Adipose tissue (tissue), 3 donors: ENCODE measurements around the gene CEP76. TPM values are rescaled to one million over a fixed set of nuclear protein-coding genes. Genes with fewer than 3 reads are reported as not detected.

Experiments
- H3K27ac ChIP-seq: one replicate; pipeline ENCODE4 v1.5.1; 2013; ENCODE audit warnings: low read depth, low read length
- WGBS, 3 donors: extraction: QIAGEN DNeasy Blood & Tissue Kit; methylation state at CpG; one replicate each; pipeline ENCODE4 v1.1.7; 2013; 5-methylcytosine and 5-hydroxymethylcytosine counted together
- polyA plus RNA-seq, 3 donors: library from polyadenylated mRNA; stranded (reverse); fragments of 200-250 nt; gene quantifications; one replicate each; pipeline ENCODE4 v1.2.3, GENCODE V29; 2013
- donor health status: healthy with polysubstance abuse.
- donor health status: Bipolar disorder and iron deficiency.
- donor health status: healthy.

CEP76 gene
- 1 to 10 TPM; 2.3 to 3.2 (median 2.9) TPM for polyA plus RNA-seq

- 0 to 1% (median 1%) methylated on average over 70 to 89 of the region's 89 CpGs for WGBS, 3 donors
- H3K27ac ChIP-seq, result peak within 1 kb of the TSS; percentile 97
These were observed at the start of gene CEP76, which contains the start of gene PSMG2 for GRCh38 chr18:12702221-12703095. Gene CEP76, minus strand, starts transcription at chr18:12702723. Its CDS starts 175 bp downstream, at chr18:12702548. Gene PSMG2, plus strand, starts transcription at chr18:12703042. Its CDS starts 66 bp downstream, at chr18:12703108.

- H3K27ac ChIP-seq, result no peak overlapping the region
- 64 to 75% (median 70%) methylated on average over 4 of the region's 4 CpGs for WGBS, 3 donors
These were observed 49.4 kb upstream of the CEP76 start for GRCh38 chr18:12751891-12752290.

GRCh38 chr18:12751503-12751884 lies 49.0 kb upstream of the CEP76 start:
- 76 to 90% (median 87%) methylated on average over 5 of the region's 5 CpGs for whole genome bisulfite sequencing, 3 donors

GRCh38 chr18:12750715-12751502 lies 48.4 kb upstream of the CEP76 start:
- H3K27ac ChIP-seq, result no peak overlapping the region
- WGBS, 3 donors, result 89 to 93% (median 91%) methylated on average over 18 of the region's 18 CpGs

More at GRCh38 chr18:12751503-12751884, 49.0 kb upstream of the CEP76 start:
- H3K27ac ChIP-seq, result no peak overlapping the region

- WGBS, 3 donors, result 56 to 82% (median 82%) methylated on average over 14 of the region's 14 CpGs
These were observed 47.7 kb upstream of the CEP76 start for GRCh38 chr18:12750076-12750714.

GRCh38 chr18:12749121-12749520 lies 46.6 kb upstream of the CEP76 start:
- WGBS, 3 donors, result 74 to 81% (median 78%) methylated on average over 13 of the region's 13 CpGs
- H3K27ac ChIP-seq, result no peak overlapping the region

More at GRCh38 chr18:12750076-12750714, 47.7 kb upstream of the CEP76 start:
- no peak overlapping the region for H3K27ac ChIP-seq

GRCh38 chr18:12748671-12749070 lies 46.1 kb upstream of the CEP76 start:
- H3K27ac ChIP-seq, result no peak overlapping the region
- WGBS, 3 donors, result 82 to 95% (median 93%) methylated on average over 5 of the region's 5 CpGs

GRCh38 chr18:12747530-12748315 lies 45.2 kb upstream of the CEP76 start:
- no peak overlapping the region for H3K27ac ChIP-seq
- 84 to 86% (median 85%) methylated on average over 8 of the region's 8 CpGs for WGBS, 3 donors

- WGBS, 3 donors, result 73 to 89% (median 87%) methylated on average over 7 of the region's 7 CpGs
- H3K27ac ChIP-seq, result no peak overlapping the region
These were observed 42.7 kb upstream of the CEP76 start for GRCh38 chr18:12745095-12745795.

- WGBS, 3 donors, result 0 to 4% (median 4%) methylated on average over 2 of the region's 2 CpGs
- H3K27ac ChIP-seq, result no peak overlapping the region
These were observed 41.6 kb upstream of the CEP76 start for GRCh38 chr18:12744103-12744502.

- no peak overlapping the region for H3K27ac ChIP-seq
- 73% methylated on average over 5 of the region's 5 CpGs for WGBS, 3 donors
These were observed 39.9 kb upstream of the CEP76 start for GRCh38 chr18:12742453-12742852.

GRCh38 chr18:12741351-12741750 lies 38.8 kb upstream of the CEP76 start:
- H3K27ac ChIP-seq, result no peak overlapping the region
- WGBS, 3 donors, result 78 to 81% (median 78%) methylated on average over 6 of the region's 6 CpGs

GRCh38 chr18:12737243-12737902 lies 34.9 kb upstream of the CEP76 start:
- no peak overlapping the region for H3K27ac ChIP-seq
- 78 to 87% (median 84%) methylated on average over 19 of the region's 19 CpGs for WGBS, 3 donors

- H3K27ac ChIP-seq, result no peak overlapping the region
- 62 to 64% (median 62%) methylated on average over 14 of the region's 14 CpGs for WGBS, 3 donors
These were observed 24.4 kb upstream of the CEP76 start for GRCh38 chr18:12726774-12727550.

- WGBS, 3 donors, result 52 to 61% (median 54%) methylated on average over 4 of the region's 4 CpGs
- no peak overlapping the region for H3K27ac ChIP-seq
These were observed 23.8 kb upstream of the CEP76 start for GRCh38 chr18:12726331-12726730.

GRCh38 chr18:12722731-12723130 lies 20.2 kb upstream of the CEP76 start:
- WGBS, 3 donors, result 83 to 91% (median 84%) methylated on average over 7 of the region's 7 CpGs
- H3K27ac ChIP-seq, result no peak overlapping the region
